ENCODE measurements around the gene IFNA2.
"Not testable (repeated sequence)": the region's sequence is repeated elsewhere in the genome, so short reads cannot be mapped to it uniquely, and the experiment has no call there.

The IFNA2 gene

GRCh38 chr9:21385131-21385670, at the start of gene IFNA2:
Gene IFNA2 (minus strand): TSS chr9:21385398. CDS start chr9:21385329, 69 bp downstream.
- DNase-seq, result peak; percentile 59

GRCh38 chr9:21435015-21435383, 49.8 kb upstream of the IFNA2 start:
- DNase-seq, result not testable (repeated sequence)

GRCh38 chr9:21434202-21435014, 49.2 kb upstream of the IFNA2 start:
- peak; percentile 78 for DNase-seq

- DNase-seq, result peak; percentile 85
Observed at GRCh38 chr9:21432672-21433425, 47.7 kb upstream of the IFNA2 start.

GRCh38 chr9:21429191-21429590, 44.0 kb upstream of the IFNA2 start:
- DNase-seq, result peak; percentile 14

GRCh38 chr9:21428235-21428634, 43.0 kb upstream of the IFNA2 start:
- DNase-seq, result peak; percentile 10

- DNase-seq, result no peak
Observed at GRCh38 chr9:21415493-21416267, 30.5 kb upstream of the IFNA2 start.

GRCh38 chr9:21414220-21414940, 29.2 kb upstream of the IFNA2 start:
- DNase-seq, result no peak

- no peak for DNase-seq
Observed at GRCh38 chr9:21413624-21414023, 28.4 kb upstream of the IFNA2 start.

- peak; percentile 63 for DNase-seq
Observed at GRCh38 chr9:21413151-21413550, 28.0 kb upstream of the IFNA2 start.

GRCh38 chr9:21412107-21412506, 26.9 kb upstream of the IFNA2 start:
- DNase-seq, result peak; percentile 29

GRCh38 chr9:21408817-21409216, 23.6 kb upstream of the IFNA2 start, which contains the start of gene IFNA8:
Gene IFNA8 (plus strand): TSS chr9:21409117. CDS start chr9:21409177, 60 bp downstream.
- no peak for DNase-seq

GRCh38 chr9:21404146-21404545, 18.9 kb upstream of the IFNA2 start:
- no peak for DNase-seq

- DNase-seq, result no peak
Observed at GRCh38 chr9:21402386-21403251, 17.4 kb upstream of the IFNA2 start.

GRCh38 chr9:21399956-21400355, 14.8 kb upstream of the IFNA2 start:
- peak; percentile 7 for DNase-seq

GRCh38 chr9:21398955-21399489, 13.8 kb upstream of the IFNA2 start:
- DNase-seq, result no peak

- DNase-seq, result peak; percentile 23
Observed at GRCh38 chr9:21395778-21396717, 10.8 kb upstream of the IFNA2 start.

GRCh38 chr9:21392270-21392669, 7.1 kb upstream of the IFNA2 start:
- DNase-seq, result peak; percentile 31

GRCh38 chr9:21383627-21384026, 1.6 kb downstream of the IFNA2 start:
- DNase-seq, result no peak

Measured in inflammatory macrophage treated with lipopolysaccharide for 4 hours (primary cell).